Measurements from ENCODE around the gene PHF19. TPM values are rescaled to one million over a fixed set of nuclear protein-coding genes. Genes with fewer than 3 reads are reported as not detected.

PHF19 gene
- total and polyA plus RNA-seq, 10 of the 15 experiments (the other 5 are each of a cell fraction or from before 2014, with no cell fraction given), result 26.0 to 133 (median 87.7) TPM

- SMC1A ChIA-PET (ENCODE audit: uncharacterized antibody, unreplicated experiment), result interaction anchor here (1.0 to 1.2 kb wide), 2 partner anchors 10 to 21 kb away, joined by 4 read pairs; no protein-coding TSS in a partner anchor
Measured at GRCh38 chr9:120911295-120911837, 34.4 kb upstream of the PHF19 start.

More at GRCh38 chr9:120911295-120911837, 34.4 kb upstream of the PHF19 start:
- intact Hi-C loops (cut with micrococcal nuclease; ENCODE audit: unreplicated experiment), result no loop called here
- Histone ChIP-seq H3K27me3 (replicated peaks in 1 of 2; ENCODE audit: control insufficient read depth in 2 of 2, insufficient read depth in 2 of 2, low read length in 1 of 2) (no peaks in the 10 kb centered on the region), H3K9ac (ENCODE audit: control insufficient read depth, insufficient read depth, low read length) (no peak overlapping the region), H3K27ac (ENCODE audit: control insufficient read depth, insufficient read depth) (no peak overlapping the region), H3K79me2 (ENCODE audit: control insufficient read depth, insufficient read depth, low read length) (peaks cover 19% of the 10 kb centered on the region), H4K20me1 (ENCODE audit: control insufficient read depth, insufficient read depth) (no peaks in the 10 kb centered on the region), H2AFZ (ENCODE audit: control insufficient read depth, low read depth, low read length) (no peak overlapping the region), H3K4me3 (no peak overlapping the region), H3K36me3 (ENCODE audit: control insufficient read depth in 2 of 2, insufficient read depth in 2 of 2, low read length in 1 of 2) (peaks cover 48 to 65% of the 10 kb centered on the region in 2 experiments), H3K4me2 (ENCODE audit: control insufficient read depth, insufficient read depth) (no peak overlapping the region), H3K9me3 (replicated peaks; ENCODE audit: control insufficient read depth, insufficient read depth, low read length) (no peaks in the 10 kb centered on the region), H3K4me1 (ENCODE audit: control insufficient read depth, insufficient read depth, low read length) (0 out of 2 replicates have a peak, but pooled peaks cover 3% of the 10 kb centered on the region)
- no peak for TF ChIP-seq SMC3 (IDR thresholded peaks at IDR 0.05; ENCODE audit: borderline replicate concordance, low read length)
- TF ChIP-seq POLR2AphosphoS5 (IDR thresholded peaks at IDR 0.05; ENCODE audit: low read length), result peak; percentile 75
- TF ChIP-seq ZBTB11 (CRISPR knock-in tag; IDR thresholded peaks at IDR 0.05), result no peak
- no peak for TF ChIP-seq BMI1 (IDR thresholded peaks at IDR 0.05; ENCODE audit: borderline replicate concordance)
- no TSS peak for BruUV-seq (replicated peaks)
- whole genome bisulfite sequencing (ENCODE audit: insufficient coverage, insufficient replicate concordance, low lambda C conversion rate, missing lambda C conversion rate), result 87% methylated on average over 9 of the region's 9 CpGs
- ChIA-PET CTCF (no interaction called here), POLR2A (interaction anchor here (2.9 kb wide), 1 partner anchor 12 kb away, joined by 11 read pairs; no protein-coding TSS in a partner anchor), RAD21 (ENCODE audit: unreplicated experiment) (no interaction called here)
- DNase-seq (ENCODE audit: low read depth, low spot score) (no peak), ATAC-seq (no peak), FAIRE-seq (no peak)
- in situ Hi-C loops (cut with MboI), result no loop called here

All from GM12878 (cell line).